Heart right ventricle (tissue), 16 donors: ENCODE measurements around the gene PLEKHG4B. TPM values are rescaled to one million over a fixed set of nuclear protein-coding genes. Genes with fewer than 3 reads are reported as not detected.
A peak's percentile ranks its signal among the peaks of the same experiment; 100 is the strongest.
"Not testable (repeated sequence)": the region's sequence is repeated elsewhere in the genome, so short reads cannot be mapped to it uniquely, and the experiment has no call there.

Experiments
- ATAC-seq, 8 donors: fragments of 200-7000 bp; cut with Tn5 transposase; one replicate each; pipeline ENCODE4 v1.9.1; 2020; ENCODE audit warnings: mild to moderate bottlenecking in 8 of 8, moderate library complexity in 8 of 8, moderate number of reproducible peaks in 1 of 8
- DNase-seq, 2 donors: peaks; one replicate each; pipeline ENCODE4 v3.0.0-alpha.2; 2020
- H3K27ac ChIP-seq, 10 donors: fragments of 200-600 bp; sonication (generic) in 2 of 10; one replicate each; pipeline versions ENCODE4 v1.5.0 to v1.8.0; 2020 to 2022; ENCODE audit warnings: mild to moderate bottlenecking in 3 of 10
- H3K27me3 ChIP-seq, 7 donors: fragments of 200-600 bp; one replicate each; pipeline ENCODE4 v1.8.0; 2021 to 2022; ENCODE audit warnings: mild to moderate bottlenecking in 2 of 7
- H3K36me3 ChIP-seq, 9 donors: fragments of 200-600 bp; sonication (generic) in 1 of 9; one replicate each; pipeline versions ENCODE4 v1.5.0 to v1.8.0; 2020 to 2022; ENCODE audit warnings: mild to moderate bottlenecking in 2 of 9
- H3K4me1 ChIP-seq, 9 donors: fragments of 200-600 bp; sonication (generic) in 1 of 9; one replicate each; pipeline versions ENCODE4 v1.5.0 to v1.8.0; 2020 to 2022; ENCODE audit warnings: mild to moderate bottlenecking in 4 of 9
- H3K4me3 ChIP-seq, 10 donors: fragments of 200-600 bp; sonication (generic) in 2 of 10; one replicate each; pipeline versions ENCODE4 v1.5.0 to v1.8.0; 2020 to 2022; ENCODE audit warnings: mild to moderate bottlenecking in 7 of 10, moderate library complexity in 2 of 10
- H3K9me3 ChIP-seq, 11 donors: fragments of 200-600 bp in 10 of 11; sonication (generic) in 2 of 11; one replicate each; pipeline versions ENCODE4 v1.5.0 to v1.8.0; 2013 to 2022; ENCODE audit warnings: mild to moderate bottlenecking in 2 of 11, control low read depth in 1 of 11, moderate library complexity in 1 of 11
- CTCF ChIP-seq, 9 donors: fragments of 200-600 bp; sonication (generic) in 2 of 9; IDR thresholded peaks; one replicate each; pipeline versions ENCODE4 v1.5.0 to v1.8.0; 2021 to 2022; ENCODE audit warnings: antibody characterized with exemption in 9 of 9, mild to moderate bottlenecking in 5 of 9, moderate library complexity in 1 of 9
- WGBS, 2 donors: extraction: QIAGEN DNeasy Blood & Tissue Kit; methylation state at CpG; one replicate each; pipeline ENCODE4 v1.1.7; 2013; ENCODE audit warnings: inconsistent platforms in 1 of 2; 5-methylcytosine and 5-hydroxymethylcytosine counted together
- intact Hi-C, 10 donors: fragments of 100-400 bp; cut with DNase I; formaldehyde crosslinking; loops; one replicate each; pipeline versions ENCODE4 v1.11.1 to v1.14.2; 2022
- polyA plus RNA-seq, 2 donors: library from polyadenylated mRNA; stranded (reverse); fragments of 200-250 nt; gene quantifications; one replicate each; pipeline ENCODE4 v1.2.3, GENCODE V29; 2013
- total RNA-seq, 10 donors: library from RNA; stranded (reverse); fragmentation: NEBNext Ultra II Directional in 3 of 10; extraction: Animal tissue kit (Norgen Biotek cat#: 25700) in 3 of 10; gene quantifications; one replicate each; pipeline versions ENCODE4 v1.2.1 to v1.2.4, GENCODE V29; 2021 to 2023
- donor health status: Arrhythmogenic right ventricular cardiomyopathy.
- donor health status: ischemic (EF 13 %, LVEDD 7.1; RV severe dilation, severe dysfunction).
- donor health status: healthy with polysubstance abuse.
- donor health status: DM: no; HTN: yes; CAD: no.
- donor health status: DM: no; HTN: no; CAD: no.
- donor health status: ischemic (EF 25% LVEDD 6.9; RV normal size, moderate dysfunction).
- donor health status: ischemic (EF 25% LVEDD 5.7; RV mildly dilated, moderate dysfunction).
- donor health status: healthy.
- donor health status: DM: yes; HTN: yes; CAD: no.
- donor health status: Ischemic cardiomyopathy.
- donor health status: ischemic (EF 35%, LVEDD 5.7; RV mildly dilated, moderate dysfunction).
- donor health status: nonischemic (EF 11% LVEDD 7.7; RV severe dilation, severe dysfunction).
- donor health status: DM: yes; HTN: yes; CAD: no.
- donor health status: PGD.
- donor health status: ischemic (EF 29% LVEDD 5.4; RV normal size, mild dysfunction).
- donor health status: nonischemic (EF 23%, LVEDD 6.1; RV moderate dilation, normal function).

The PLEKHG4B gene
- total and polyA plus RNA-seq, 12 donors: under 0.01 to 0.14 (median 0.05) TPM; not detected in 8

- Histone ChIP-seq H3K9me3 (no peaks in the 10 kb centered on the region), H3K4me1 (peaks cover 0 to 2% (median 0%) of the 10 kb centered on the region in 9 donors), H3K27me3 (peaks cover 0 to 22% (median 7%) of the 10 kb centered on the region in 7 donors), H3K4me3 (no peak overlapping the region), H3K27ac (no peak overlapping the region), H3K36me3 (no peaks in the 10 kb centered on the region)
- intact Hi-C loops: no loop called here
- ATAC-seq (peak in 4 of 8 donors; percentile 14 to 50 (median 20)), DNase-seq (no peak)
- WGBS, 2 donors: 87 to 90% methylated on average over 22 to 23 of the region's 23 CpGs
- TF ChIP-seq CTCF (IDR thresholded peaks at IDR 0.05): no peak
Measured at GRCh38 chr5:162565-163337, 70.8 kb downstream of the PLEKHG4B start.

GRCh38 chr5:163338-163620 lies 71.3 kb downstream of the PLEKHG4B start:
- TF ChIP-seq CTCF (IDR thresholded peaks at IDR 0.05): no peak
- DNase-seq (no peak), ATAC-seq (no peak)
- no peak overlapping the region for H3K27ac ChIP-seq
- H3K4me3 ChIP-seq: no peak overlapping the region
- 89 to 90% methylated on average over 7 of the region's 7 CpGs for WGBS, 2 donors
- no peaks in the 10 kb centered on the region for H3K9me3 ChIP-seq
- intact Hi-C loops: no loop called here
- H3K27me3 ChIP-seq: peaks cover 0 to 22% (median 5%) of the 10 kb centered on the region in 7 donors
- no peaks in the 10 kb centered on the region for H3K36me3 ChIP-seq
- H3K4me1 ChIP-seq: peaks cover 0 to 7% (median 0%) of the 10 kb centered on the region in 9 donors

DNA sequence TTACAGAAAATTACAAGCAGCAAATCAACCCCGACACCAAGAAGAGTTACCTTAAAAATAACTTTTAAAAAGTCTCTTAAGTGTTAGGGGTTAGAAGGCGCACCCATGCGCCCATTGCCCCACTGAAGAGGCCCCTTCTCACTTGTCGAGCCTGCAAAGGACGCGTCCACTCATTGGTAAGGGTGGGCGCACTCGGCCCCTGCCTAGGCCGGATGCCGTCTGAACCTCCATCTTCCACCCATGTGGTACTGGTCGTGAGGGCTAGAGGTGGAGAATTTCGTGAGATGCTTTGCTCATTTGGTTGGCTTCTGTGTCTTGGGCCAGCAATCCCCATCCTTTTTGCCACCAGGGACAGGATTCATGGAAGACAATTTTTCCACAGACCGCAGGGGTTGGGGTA lies 71.9 kb downstream of the PLEKHG4B start:
- no peak overlapping the region for H3K27ac ChIP-seq
- no peak overlapping the region for H3K4me3 ChIP-seq
- no peaks in the 10 kb centered on the region for H3K9me3 ChIP-seq
- no peaks in the 10 kb centered on the region for H3K36me3 ChIP-seq
- intact Hi-C loops: no loop called here
- no peak for TF ChIP-seq CTCF (IDR thresholded peaks at IDR 0.05)
- H3K27me3 ChIP-seq: peaks cover 0 to 18% (median 0%) of the 10 kb centered on the region in 7 donors
- peaks cover 0 to 11% (median 4%) of the 10 kb centered on the region in 9 donors for H3K4me1 ChIP-seq
- DNase-seq (no peak), ATAC-seq (no peak)
- 82 to 95% methylated on average over 13 of the region's 13 CpGs for WGBS, 2 donors

- Histone ChIP-seq H3K36me3 (no peaks in the 10 kb centered on the region), H3K4me1 (peaks cover 0 to 15% (median 8%) of the 10 kb centered on the region in 9 donors), H3K27ac (no peak overlapping the region), H3K4me3 (no peak overlapping the region), H3K27me3 (peaks cover 0 to 14% (median 0%) of the 10 kb centered on the region in 7 donors), H3K9me3 (no peaks in the 10 kb centered on the region)
- 75 to 92% methylated on average over 12 to 14 of the region's 14 CpGs for WGBS, 2 donors
- no peak for ATAC-seq
- intact Hi-C loops: no loop called here
- no peak for TF ChIP-seq CTCF (IDR thresholded peaks at IDR 0.05)
- no peak for DNase-seq
Measured at GRCh38 chr5:164244-164643, 72.3 kb downstream of the PLEKHG4B start.

DNA sequence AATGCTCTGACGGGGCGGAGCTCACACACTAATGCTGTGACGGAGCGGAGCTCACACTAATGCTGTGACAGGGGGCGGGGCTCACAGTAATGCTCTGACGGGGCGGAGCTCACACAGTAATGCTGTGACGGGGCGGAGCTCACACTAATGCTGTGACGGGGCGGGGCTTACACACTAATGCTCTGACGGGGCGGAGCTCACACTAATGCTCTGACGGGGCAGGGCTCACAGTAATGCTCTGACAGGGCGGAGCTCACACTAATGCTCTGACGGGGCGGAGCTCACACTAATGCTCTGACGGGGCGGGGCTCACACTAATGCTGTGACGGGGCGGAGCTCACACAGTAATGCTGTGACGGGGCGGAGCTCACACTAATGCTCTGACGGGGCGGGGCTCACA lies 72.8 kb downstream of the PLEKHG4B start:
- peaks cover 0 to 21% (median 13%) of the 10 kb centered on the region in 9 donors for H3K4me1 ChIP-seq
- 79 to 91% methylated on average over 17 to 18 of the region's 25 CpGs for WGBS, 2 donors
- H3K4me3 ChIP-seq, H3K9me3 ChIP-seq, DNase-seq, intact Hi-C loops, H3K27ac ChIP-seq, H3K27me3 ChIP-seq, ATAC-seq, H3K36me3 ChIP-seq: not testable (repeated sequence)
